Measurements from ENCODE around the gene GTPBP6. TPM values are rescaled to one million over a fixed set of nuclear protein-coding genes. Genes with fewer than 3 reads are reported as not detected.
"Not testable (repeated sequence)": the region's sequence is repeated elsewhere in the genome, so short reads cannot be mapped to it uniquely, and the experiment has no call there.

Gene GTPBP6
- total RNA-seq, 1 donor from 2014 or later: 54.1 TPM

DNA sequence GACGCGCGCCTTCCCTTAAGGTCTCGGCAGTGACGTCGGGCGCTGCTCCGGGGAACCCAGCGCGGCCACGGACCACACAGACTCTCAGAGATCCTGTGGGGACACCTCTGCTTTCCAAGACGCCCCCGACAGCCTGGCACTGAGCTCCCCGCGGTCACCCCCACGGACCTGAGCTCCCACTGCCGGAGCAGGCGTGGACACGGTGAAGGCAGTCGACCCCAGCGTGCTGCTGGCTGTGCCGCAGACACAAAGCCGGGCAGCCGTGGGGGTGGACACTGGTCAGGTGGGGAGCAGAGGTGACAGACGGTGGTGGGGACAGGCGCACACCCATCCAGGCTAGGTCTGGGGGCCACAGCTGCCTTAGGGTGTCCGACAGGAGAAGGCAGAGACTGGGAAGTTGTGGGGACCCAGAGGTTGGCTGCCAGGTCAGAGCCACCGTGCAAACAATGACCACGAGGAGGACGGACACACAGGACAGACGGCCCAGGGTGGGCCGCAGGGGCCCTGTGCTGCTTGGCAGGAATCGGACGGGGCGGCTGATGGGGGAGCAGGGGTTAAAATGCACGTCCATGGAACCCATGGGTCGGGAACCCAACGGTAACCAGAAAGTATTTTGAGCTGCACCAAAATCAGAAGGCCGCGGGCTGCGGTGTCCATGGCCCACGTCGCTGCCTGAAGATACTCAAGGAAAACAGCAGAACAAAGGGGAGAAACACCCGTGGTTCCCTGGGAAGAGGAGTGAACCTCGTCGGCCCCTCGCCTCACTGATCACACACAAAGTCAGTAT, 16.6 kb upstream of the GTPBP6 start:
- DNase-seq (ENCODE audit: low spot score): no peak

DNA sequence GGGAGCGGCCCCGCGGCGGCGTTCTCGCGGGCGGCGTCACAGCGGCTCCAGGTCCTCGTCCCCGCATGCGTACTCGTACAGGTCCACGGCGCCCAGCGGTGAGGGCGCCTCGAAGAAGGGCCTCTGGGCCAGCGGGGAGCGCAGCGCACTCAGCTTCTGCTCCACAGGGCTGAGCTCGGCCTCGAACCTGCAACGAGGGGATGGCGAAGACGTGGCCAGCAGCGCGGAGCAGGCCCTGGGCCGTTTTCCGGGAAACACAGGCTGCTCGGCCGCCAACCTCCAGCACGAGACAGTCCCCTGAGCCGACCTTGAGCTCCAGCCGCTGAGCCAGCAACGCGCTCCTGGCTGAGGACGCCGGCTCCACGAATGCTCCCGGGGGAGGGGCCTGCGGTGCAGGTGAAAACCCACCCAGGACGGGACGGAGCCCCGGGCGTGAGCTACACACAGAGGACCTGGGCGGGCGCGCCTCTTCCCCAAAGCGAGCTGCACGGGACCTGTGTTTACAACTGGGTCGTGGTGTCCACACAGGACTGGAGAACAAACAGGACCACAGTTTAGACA, 15.8 kb upstream of the GTPBP6 start:
- no peak for DNase-seq (ENCODE audit: low spot score)

DNA sequence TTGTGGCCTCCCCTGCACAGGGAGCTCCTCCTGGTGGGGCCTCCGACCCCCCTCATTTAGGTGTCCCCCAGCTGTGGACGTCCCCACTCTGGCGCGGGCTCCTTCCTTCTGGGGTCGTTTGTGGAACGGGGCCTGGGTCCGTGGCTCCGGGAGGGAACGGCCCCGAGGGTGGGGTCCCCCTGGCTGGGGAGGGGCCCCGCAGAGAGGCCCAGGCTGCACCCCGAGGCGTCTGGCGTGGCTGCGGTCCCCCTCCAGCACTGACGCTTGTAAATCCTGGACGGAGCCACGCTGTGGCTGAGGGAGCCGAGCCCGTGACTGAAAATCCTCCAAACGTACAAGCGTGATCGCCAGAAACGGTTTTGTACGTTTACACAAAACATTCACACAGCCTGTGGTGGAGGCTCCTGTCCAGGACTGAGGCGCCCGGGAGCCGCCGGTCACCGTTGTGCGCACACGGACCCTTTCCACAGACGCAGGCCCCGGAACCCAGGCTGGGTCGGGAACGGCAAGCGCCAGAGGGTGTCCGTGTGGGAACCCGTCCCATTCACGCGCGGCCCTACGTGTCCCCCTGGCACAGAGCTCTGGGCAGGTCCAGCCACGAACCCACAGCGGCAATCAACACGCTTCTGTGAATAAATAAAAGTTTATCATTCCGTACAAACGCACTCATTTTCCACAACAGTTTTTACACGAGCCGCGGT, 15.2 kb upstream of the GTPBP6 start:
- no peak for DNase-seq (ENCODE audit: low spot score)

DNA sequence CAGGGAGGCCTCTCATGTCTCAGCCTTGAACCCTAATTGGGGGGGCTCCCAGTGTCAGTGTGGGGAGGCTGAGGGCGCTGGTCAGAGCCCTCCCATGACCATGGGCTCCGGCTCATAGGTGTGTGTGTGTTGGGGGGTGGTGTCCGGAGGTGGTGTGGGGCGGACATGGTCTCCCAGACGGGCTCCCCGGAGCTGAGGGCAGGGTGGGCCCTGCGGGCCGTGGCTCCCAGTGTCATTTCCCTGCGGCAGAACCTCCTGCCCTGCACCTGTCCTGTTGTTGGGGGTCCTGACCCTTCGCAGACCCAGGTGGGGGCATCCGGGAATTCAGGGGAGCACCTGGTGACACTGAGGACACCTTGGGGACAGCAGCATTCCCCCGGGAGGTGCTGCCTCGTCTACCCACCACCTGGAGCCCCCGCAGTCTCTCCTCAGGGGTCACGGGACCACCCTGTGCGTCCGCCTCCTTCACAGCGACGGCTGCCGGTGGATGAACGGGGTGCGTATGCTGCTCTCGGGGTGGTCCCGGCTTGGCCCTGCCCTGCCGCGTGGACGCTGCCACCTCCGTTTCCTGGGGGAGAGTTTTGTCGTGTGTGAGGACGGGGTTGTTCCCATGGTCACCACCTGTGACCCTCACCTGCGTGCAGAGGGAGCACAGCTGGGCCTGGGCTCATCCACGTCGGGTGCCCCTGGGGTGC, 14.5 kb upstream of the GTPBP6 start:
- DNase-seq (ENCODE audit: low spot score): no peak

DNA sequence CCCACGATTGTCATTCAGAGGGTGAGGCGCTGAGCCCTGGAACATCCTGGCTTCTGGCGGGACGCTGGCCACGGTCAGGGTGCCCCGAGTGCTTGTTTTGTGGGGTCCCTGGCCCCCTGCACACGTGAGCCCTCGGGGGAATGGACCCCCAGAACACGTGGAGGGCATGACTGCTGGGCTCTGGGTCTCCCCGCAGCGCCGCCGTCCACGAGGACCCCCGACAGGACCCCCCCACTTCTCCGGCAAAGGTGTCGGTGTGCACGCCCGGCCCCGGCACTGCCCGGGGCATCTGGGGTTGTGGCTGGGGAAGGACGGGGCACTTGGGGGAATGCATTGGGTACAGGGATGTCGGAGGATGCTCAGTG, 13.9 kb upstream of the GTPBP6 start:
- DNase-seq (ENCODE audit: low spot score): no peak

DNA sequence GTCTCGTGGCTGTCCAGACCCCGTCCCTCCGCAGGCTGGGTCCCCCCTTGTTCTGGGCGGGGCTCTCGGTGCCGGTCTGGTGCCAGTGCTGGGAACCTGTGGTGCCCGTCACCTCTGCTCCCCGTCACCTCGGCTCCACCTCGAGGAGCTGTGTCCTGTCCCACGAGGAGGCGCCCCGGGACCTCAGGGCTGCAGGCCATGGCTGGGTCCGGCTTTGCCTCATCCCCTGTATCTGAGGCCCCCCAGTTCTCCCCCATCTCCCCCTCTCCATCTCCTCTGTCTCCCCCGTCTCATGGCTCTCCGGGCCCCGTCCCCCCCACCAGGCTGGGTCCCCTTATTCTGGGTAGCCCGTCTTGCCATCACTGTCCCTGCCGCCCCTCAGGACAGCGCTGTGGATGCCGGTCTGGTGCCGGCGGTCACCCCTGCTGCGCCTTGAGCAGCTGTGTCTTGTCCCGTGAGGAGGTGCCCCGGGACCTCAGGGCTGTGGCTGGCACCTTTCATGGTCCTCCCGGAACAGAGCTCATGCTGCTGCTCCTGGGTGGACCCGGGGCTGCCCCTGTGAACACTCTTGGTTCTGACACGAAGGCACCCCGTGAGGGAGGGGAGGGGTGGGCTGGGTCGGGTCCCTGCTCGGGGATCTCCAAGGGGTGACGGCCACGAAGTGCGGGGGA, 13.4 kb upstream of the GTPBP6 start:
- DNase-seq (ENCODE audit: low spot score): no peak

DNA sequence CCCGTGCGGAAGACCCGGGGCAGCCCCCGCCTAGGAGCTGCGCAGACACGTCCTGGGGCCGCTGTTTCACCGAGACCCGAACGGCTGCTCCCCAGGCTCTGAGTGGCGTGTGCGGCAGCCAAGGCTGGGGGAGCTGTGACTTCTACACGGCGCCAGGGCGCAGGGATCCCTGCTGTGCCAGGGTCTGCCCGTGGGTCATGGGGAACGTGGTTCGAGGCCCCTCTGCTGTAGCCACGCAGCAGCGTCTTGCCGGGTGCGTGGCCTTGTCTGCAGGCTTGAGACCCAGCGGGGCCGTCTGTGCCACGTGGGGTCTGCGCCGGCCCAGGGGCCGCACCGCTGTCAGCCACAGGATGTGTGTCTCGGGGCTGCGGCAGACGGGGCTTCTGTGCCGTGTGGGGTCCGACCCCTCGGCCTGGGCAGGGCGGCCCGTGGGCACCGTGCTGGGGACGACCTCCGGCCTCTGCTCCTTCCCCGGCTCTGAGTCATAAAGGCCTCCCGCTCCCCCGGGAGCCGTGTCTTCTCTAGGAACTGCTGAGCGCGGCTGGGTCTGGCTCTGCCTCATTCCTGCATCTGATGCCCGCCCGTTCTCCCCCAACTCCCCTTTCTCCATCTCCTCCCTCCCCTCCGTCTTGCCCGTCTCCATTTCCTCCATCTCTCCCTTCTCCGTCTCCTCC, 12.7 kb upstream of the GTPBP6 start:
- DNase-seq (ENCODE audit: low spot score): no peak

DNA sequence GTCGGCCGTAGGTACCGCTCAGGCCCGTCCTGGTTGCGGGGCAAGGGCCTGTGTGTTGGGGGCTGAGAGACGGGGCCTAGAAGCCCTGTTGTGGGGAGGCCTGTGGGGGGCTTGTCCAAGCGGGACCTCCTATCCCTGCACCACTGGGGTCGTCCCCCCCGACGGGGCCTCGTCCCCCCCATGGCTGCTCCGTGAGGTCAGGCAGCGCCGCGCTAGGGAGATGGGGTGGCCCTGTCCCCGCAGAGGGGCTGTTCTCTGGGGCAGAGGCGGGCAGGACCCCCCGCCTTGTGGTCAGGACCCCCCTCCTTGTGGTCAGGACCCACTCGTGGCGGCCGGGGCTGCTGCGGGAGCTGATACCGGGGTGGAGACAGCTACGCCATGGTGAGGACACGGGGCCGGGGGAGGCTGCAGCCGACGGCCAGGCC, 12.1 kb upstream of the GTPBP6 start:
- DNase-seq (ENCODE audit: low spot score): no peak

DNA sequence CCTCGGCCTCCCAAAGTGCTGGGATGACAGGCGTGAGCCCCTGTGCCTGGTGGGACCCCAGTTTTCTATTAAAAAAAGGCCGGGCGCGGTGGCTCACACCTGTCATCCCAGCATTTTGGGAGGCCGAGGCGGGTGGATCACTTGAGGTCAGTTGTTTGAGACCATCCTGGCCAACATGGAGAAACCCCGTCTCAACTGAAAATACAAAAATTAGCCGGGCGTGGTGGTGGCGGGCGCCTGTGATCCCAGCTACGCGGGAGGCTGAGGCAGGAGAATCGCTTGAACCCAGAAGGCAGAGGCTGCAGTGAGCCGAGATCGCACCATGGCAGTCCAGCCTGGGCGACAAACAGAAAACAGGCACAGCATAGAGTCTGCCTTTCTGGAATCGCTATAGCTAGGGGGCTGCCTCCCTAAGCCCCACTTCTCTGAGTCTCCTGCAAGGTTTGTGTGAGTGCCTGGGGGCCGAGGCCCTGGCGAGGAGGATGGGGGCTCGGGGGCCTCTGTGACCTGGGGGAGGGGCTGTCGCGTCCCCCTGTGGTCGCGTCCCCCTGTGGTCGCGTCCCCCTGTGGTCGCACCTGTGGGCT, 11.6 kb upstream of the GTPBP6 start:
- not testable (repeated sequence) for DNase-seq (ENCODE audit: low spot score)

DNA sequence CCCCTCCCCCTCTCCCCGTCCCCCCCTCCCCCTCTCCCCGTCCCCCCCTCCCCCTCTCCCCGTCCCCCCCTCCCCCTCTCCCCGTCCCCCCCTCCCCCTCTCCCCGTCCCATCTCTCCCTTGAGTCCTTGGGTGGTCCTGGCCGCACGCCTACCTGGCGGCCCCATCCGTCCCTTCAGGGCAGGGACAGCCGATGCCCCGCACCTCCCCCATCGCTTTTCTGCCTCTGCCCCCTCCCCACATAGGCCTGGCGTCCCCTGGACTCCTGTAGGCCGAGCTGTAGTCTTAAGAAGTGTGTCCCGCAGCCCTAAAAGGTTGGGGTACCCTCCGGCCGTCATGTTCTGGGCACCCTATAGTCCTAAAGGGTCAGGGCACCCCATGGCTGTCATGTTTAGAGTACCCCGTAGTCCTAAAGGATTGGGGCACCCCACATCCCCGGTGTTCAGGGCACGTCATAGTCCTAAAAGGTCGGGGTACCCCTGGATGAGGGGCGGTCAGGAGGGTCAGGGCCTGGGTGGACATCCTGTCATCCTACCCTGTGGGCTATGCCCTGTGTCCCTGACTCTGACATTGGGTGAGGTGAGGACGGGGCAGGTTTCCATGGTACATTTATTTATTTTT, 10.8 kb upstream of the GTPBP6 start:
- no peak for DNase-seq (ENCODE audit: low spot score)

DNA sequence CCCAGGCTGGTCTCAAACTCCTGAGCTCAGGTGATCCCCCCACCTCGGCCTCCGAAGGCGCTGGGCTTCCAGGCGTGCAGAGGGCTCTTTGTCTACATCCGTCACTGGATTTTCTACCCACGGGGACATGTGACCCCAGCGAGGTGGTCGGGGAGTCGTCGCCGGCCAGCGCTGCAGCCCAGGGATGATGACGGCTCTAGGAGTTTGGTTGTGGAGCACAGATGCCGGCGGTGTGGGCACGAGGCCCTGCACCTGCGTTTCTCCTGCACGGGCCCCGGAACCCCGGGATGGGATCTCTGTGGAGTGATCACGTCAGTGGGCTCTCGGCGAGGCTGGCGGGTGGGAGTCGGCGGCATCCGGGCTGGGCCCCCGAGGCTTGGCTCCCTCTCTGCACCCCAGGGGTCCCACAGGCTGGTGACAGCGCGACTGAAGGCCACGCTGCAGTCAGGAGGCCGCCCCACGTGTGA, 9.1 kb upstream of the GTPBP6 start:
- DNase-seq (ENCODE audit: low spot score): no peak

DNA sequence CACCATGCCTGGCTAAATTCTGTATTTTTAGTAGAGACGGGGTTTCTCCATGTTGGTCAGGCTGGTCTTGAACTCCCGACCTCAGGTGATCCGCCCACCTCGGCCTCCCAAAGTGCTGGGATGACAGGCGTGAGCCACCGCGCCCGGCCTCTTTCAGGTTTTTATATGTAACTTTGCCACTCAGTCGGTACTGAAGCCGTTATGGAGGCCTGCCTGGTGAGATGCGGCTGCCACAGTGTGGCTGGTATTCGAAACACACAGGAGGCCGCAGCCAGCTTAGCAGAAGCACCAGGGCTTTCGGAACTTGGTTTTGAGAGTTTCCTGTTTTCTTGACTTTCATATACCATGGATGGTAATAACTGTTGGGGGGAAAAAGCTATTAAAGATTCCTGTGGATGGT, 6.1 kb upstream of the GTPBP6 start:
- DNase-seq (ENCODE audit: low spot score): not testable (repeated sequence)

DNA sequence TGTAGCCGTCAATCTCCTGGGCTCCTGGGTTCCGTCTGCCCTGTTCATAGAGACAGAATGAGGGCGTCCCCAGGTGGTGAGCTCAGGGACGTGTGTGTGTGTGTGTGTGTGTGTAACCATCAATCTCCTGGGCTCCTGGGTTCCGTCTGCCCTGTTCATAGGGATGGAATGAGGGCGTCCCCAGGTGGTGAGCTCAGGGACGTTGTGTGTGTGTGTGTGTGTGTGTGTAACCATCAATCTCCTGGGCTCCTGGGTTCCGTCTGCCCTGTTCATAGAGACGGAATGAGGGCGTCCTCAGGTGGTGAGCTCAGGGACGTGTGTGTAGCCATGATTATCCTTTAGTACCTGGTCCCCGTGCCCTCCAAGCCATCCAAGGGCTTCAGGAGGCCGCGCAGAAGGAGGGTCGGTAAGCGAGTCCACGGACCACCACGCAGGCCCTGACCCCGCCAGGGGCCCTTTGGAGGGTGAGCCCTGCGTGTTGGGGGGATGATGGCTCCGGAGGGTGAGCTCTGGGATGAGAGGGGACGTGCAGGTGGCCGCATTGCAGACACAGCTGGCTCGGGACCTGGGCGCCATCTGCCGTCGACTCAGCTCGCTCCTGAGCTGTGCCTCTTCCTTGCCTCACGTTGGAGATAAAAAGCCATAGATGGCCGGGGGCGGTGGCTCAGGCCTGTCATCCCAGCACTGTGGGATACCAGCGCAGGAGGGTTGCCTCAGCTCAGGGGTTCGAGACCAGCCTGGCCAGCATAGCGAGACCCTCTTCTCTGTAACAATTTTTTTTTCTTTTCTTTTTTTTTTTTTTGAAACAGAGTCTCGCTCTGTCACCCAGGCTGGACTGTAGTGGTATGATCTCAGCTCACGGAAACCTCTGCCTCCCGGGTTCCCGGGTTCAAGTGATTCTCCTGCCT, 5.4 kb upstream of the GTPBP6 start:
- DNase-seq (ENCODE audit: low spot score): no peak

DNA sequence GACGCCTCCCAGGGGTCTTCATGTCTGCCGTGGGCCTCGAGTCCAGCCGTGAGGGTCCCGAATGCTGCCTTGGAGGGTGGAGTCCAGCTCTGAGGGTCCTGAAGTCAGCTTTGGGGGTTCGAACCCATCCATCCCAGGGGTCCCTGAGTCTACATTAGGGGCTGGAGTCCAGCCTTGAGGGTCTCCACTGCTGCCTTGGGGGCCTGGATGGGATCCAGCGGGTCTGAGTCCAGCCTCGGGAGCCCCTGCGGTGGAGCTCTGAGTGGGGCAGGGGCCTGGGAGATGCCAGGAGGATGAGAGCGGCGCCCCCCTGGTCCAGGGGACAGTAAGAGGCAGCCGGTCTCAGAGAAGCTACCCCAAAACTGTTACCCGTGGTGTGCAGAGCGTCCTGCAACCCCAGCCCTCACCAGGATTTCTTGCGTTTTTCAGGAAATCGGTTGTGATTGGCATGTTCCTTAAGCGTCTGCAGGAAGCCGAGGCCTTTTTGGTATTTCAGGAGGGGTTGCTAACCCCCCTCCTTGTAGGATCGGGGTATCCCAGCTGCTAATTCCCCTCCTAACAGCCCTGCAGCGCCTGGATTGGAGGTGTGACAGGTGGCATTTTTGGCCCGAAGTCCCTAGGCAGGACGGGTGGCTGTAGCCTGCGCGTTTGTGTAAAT, 1.7 kb upstream of the GTPBP6 start:
- DNase-seq (ENCODE audit: low spot score): no peak

DNA sequence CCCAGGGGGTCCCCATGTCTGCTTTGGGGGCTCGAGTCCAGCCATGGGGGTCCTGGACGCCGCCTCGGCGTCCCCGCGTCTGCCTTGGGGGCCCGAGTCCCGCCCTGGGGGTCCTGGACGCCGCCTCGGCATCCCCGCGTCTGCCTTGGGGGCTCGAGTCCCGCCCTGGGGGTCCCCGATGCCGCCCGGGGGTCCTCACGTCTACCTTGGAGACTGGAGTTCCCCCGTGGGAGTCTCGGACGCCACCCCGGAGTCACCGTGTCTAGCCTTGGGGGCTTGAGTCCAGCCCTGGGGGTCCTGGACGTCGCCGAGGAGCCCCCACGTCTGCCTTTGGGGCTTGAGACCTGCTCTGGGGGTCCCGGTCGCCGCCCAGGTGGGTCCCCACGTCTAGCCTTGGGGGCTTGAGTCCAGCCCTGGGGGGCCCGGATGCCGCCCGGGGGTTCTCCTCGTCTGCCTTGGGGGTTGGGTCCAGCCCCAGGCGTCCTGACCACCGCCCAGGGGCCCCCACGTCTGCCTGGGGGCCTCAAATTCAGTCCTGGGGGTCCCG, 1.1 kb upstream of the GTPBP6 start:
- no peak for DNase-seq (ENCODE audit: low spot score)

DNA sequence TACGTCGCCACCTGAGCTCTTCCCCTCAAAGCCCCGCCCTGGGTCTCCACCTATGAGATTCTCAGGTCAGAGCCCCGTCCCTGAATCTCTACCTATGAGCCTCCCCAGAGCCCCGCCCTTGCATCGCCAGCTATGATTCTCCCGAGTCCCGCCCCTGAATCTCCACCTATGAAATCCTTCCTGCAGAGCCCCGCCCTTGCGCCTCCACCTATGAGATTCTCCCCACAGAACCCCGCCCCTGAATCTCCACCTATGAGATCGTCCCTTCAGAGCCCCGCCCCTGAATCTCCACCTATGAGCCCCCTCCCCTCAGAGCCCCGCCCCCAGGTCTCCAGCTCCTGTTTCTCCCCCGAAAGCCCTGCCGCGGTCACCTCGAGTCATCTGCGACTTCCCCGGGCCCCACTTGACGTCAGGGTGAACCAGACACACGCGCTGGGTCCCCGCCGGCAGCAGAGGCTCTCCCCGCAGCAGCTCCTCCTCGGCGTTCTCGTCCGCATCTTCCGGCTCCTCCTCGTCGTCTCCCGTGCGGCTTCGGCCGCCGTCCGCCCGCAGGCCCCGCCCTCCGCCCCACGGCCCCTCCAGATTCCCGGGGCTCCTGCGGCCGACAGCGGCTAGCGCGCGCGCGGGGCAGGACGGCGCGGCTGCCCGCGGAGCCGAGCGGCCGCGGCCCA, 393 bp downstream of the GTPBP6 start:
- DNase-seq (ENCODE audit: low spot score): peak; percentile 98

DNA sequence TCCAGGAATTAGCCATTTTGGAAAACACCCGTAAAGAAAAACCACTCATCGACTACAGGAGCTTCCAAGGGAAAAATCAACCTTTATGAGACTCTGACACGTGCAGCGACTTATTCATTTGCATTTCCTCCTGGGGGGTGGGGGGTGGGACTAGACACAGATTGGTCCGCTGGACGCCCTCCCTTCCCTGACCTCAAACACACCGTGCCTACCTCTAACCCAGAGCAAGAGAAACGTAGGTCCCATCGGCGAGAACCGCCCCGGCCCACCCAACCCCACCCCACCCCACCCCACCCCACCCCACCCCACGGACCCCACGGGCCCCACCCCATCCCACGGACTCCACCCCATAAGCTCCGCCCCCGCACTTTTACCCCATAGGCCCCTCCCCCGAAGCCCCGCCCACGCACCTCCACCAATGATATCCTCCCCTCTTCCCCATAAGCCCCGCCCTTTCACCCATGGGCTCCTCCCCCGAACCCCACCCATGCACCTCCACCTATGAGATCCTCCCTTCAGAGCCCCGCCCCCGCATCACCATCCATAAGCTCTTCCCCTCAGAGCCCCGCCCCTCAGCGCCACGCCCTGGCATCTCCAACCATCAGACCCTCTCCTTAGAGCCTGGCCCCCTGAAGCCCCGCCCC, 1.1 kb downstream of the GTPBP6 start:
- DNase-seq (ENCODE audit: low spot score): no peak

Measured in mucosa of gallbladder (tissue), 1 donor.